Measurements from ENCODE around the gene SLC7A1. TPM values are rescaled to one million over a fixed set of nuclear protein-coding genes. Genes with fewer than 3 reads are reported as not detected.

SLC7A1 gene
- polyA plus RNA-seq, 2 of the 4 experiments (the other 2 are of a cell fraction) = 19.9 to 24.8 TPM

GRCh38 chr13:29548722-29549121 lies 46.8 kb downstream of the SLC7A1 start (continued):
- TF ChIP-seq HOXB5 (CRISPR knock-in tag; IDR thresholded peaks at IDR 0.05) = no peak
- no peak for TF ChIP-seq CBX2 (IDR thresholded peaks at IDR 0.05; ENCODE audit: borderline replicate concordance, low read depth)

GRCh38 chr13:29547153-29547552 lies 48.3 kb downstream of the SLC7A1 start:
- FAIRE-seq (no peak), ATAC-seq (no peak), DNase-seq (ENCODE audit: low read depth in 1 of 2, low spot score in 1 of 2) (no peak)
- ChIA-PET CTCF (interaction anchor here (0.6 kb wide), 1 partner anchor 107 kb away, joined by 3 read pairs; no protein-coding TSS in a partner anchor), POLR2A (no interaction called here)
- Histone ChIP-seq H3K9me3 (no peaks in the 10 kb centered on the region), H3K4me1 (no peaks in the 10 kb centered on the region), H3K27ac (no peak overlapping the region), H3K4me3 (no peak overlapping the region), H3K4me2 (no peak overlapping the region)
- TF ChIP-seq JUNB (IDR thresholded peaks at IDR 0.05) (no peak), EHF (CRISPR knock-in tag; IDR thresholded peaks at IDR 0.05) (no peak), USF2 (IDR thresholded peaks at IDR 0.05) (no peak), RAD21 (conservative IDR thresholded peaks at IDR 0.05 in 1 of 2, IDR thresholded peaks at IDR 0.05 in 1 of 2) (no peak), PBX3 (IDR thresholded peaks at IDR 0.05) (no peak), HES2 (IDR thresholded peaks at IDR 0.05) (no peak), RNF2 (IDR thresholded peaks at IDR 0.05; ENCODE audit: borderline replicate concordance, low read depth) (no peak), KDM1A (IDR thresholded peaks at IDR 0.05; ENCODE audit: low read depth) (no peak), MYC (IDR thresholded peaks at IDR 0.05; ENCODE audit: borderline replicate concordance, low read length) (no peak)
- WGBS (ENCODE audit: missing lambda C conversion rate) = 98% methylated on average over 7 of the region's 7 CpGs

GRCh38 chr13:29546662-29547061 lies 48.8 kb downstream of the SLC7A1 start:
- H3K9me3 ChIP-seq = no peaks in the 10 kb centered on the region
- H3K4me2 ChIP-seq = no peak overlapping the region
- no peak for DNase-seq (ENCODE audit: low read depth in 1 of 2, low spot score in 1 of 2)
- no peak for FAIRE-seq
- CTCF ChIA-PET = interaction anchor here (0.6 to 1.2 kb wide), 2 partner anchors 38 to 107 kb away, joined by 3 read pairs; no protein-coding TSS in a partner anchor
- ATAC-seq = no peak
- WGBS (ENCODE audit: missing lambda C conversion rate) = 94% methylated on average over 8 of the region's 8 CpGs
- H3K4me1 ChIP-seq = no peaks in the 10 kb centered on the region
- H3K27ac ChIP-seq = no peak overlapping the region
- no peak overlapping the region for H3K4me3 ChIP-seq
- TF ChIP-seq SMC3 (IDR thresholded peaks at IDR 0.05) (no peak), HOXA7 (CRISPR knock-in tag; IDR thresholded peaks at IDR 0.05) (no peak), CTCF (IDR thresholded peaks at IDR 0.05) (no peak), CHD4 (IDR thresholded peaks at IDR 0.05; ENCODE audit: borderline replicate concordance) (no peak), FOSB (CRISPR knock-in tag; IDR thresholded peaks at IDR 0.05) (no peak), ATOH8 (CRISPR knock-in tag; IDR thresholded peaks at IDR 0.05; ENCODE audit: low read depth) (no peak), HDAC2 (IDR thresholded peaks at IDR 0.05) (no peak), TFCP2L1 (CRISPR knock-in tag; IDR thresholded peaks at IDR 0.05) (no peak), CBX2 (IDR thresholded peaks at IDR 0.05; ENCODE audit: borderline replicate concordance, low read depth) (no peak), SREBF2 (IDR thresholded peaks at IDR 0.05) (no peak), CHD2 (IDR thresholded peaks at IDR 0.05; ENCODE audit: low read length, partially characterized antibody) (no peak), KDM1A (IDR thresholded peaks at IDR 0.05; ENCODE audit: low read depth) (no peak), MAZ (IDR thresholded peaks at IDR 0.05; ENCODE audit: borderline replicate concordance, low read depth, low read length) (no peak)
- POLR2A ChIA-PET = no interaction called here

Data from A549 (cell line).